ENCODE measurements around the gene B4GALT5.
"Not testable (repeated sequence)": the region's sequence is repeated elsewhere in the genome, so short reads cannot be mapped to it uniquely, and the experiment has no call there.

B4GALT5 gene

DNA sequence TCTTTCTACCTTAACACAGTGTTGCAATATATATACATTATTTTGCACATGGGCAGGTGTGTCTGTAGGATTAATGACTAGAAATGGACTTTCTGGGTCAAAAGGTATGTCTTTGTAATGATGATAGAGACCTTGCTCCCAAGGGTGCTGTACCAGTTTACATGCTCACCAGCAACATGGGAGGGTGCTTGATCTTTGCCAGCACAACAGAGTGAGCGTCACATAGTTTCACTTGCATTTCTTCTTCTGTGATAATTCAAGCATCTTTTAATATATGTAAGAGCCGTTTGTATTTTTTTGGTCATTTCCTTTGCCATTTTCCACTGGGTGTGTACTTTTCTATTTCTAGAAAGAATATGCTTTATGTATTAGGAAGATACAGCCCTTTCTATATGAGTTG is 23.6 kb upstream of the B4GALT5 start:
- DNase-seq (ENCODE audit: low read depth): no peak

DNA sequence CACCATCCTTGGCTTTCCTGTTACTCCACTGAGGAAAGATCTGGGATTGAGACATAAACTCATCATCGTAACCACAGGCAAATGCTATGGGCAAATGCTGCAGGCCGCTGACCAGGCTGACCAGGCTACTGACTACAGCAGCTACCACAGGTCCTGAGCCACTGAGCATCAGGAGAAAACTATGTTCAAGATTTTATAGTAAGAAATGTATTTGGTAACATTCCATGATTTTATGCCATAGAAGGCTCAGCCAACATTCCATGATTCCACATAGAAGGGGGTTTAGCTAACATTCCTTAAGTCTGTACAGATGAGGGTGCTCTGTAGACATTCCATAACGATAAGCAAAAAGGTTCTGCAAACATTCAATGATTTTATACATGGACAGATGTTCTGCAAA is 16.1 kb upstream of the B4GALT5 start:
- no peak for DNase-seq (ENCODE audit: low read depth)

DNA sequence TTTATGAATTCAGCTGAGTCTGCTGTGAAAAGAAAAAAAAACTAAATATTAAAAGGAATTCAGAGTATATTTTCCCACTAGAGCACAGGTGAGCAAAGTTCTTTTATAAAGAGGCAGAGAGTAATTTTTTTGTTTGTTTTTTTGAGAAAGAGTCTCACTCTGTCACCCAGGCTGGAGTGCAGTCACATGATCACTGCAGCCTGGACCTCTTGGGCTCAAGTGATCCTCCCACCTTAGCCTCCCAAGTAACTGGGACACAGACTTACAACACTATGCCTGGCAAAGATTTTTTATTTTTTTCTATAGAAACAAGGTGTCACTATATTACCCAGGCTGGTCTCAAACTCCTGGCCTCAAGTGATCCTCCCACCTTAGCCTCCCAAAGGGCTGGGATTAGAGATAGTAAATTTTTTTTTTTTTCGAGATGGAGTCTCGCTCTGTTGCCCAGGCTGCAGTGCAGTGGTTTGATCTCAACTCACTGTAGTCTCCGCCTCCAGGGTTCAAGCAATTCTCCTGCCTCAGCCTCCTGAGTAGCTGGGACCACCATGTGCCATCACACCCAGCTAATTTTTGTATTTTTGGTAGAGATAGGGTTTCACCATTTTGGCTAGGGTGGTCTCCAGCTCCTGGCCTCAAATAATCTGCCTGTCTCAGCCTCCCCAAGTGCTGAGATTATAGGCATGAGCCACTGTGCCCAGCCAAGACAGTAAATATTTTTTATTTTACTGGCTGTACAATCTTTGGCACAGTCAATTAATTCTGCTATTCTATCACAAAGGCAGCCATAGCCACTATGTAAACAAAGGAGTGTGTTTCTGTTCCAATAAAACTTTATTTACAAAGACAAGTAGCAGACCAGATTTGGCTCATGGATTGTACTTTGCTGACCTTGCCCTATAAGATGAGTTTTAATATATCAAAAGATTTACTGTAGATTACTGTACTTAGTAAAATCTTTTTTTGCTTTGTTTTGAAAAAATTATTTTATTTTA is 14.5 kb upstream of the B4GALT5 start:
- no peak for DNase-seq (ENCODE audit: low read depth)

DNA sequence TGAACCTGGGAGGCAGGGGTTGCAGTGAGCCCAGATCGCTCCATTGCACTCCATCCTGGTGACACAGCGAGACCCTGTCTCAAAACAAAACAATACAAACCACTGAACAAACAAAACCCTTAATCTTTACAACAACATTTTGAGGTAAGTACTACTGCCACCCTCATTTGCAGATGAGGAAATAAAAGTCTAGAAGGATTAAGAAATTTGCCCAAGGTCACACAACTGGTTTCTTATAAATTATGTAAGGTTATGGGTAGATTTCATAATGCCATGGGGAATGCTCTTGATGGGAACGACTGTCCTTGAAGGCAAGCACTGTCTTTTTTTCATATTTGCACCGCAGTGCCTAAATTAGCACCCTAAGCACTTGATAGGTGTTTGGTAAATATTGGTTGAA is 13.8 kb upstream of the B4GALT5 start:
- DNase-seq (ENCODE audit: low read depth): no peak

DNA sequence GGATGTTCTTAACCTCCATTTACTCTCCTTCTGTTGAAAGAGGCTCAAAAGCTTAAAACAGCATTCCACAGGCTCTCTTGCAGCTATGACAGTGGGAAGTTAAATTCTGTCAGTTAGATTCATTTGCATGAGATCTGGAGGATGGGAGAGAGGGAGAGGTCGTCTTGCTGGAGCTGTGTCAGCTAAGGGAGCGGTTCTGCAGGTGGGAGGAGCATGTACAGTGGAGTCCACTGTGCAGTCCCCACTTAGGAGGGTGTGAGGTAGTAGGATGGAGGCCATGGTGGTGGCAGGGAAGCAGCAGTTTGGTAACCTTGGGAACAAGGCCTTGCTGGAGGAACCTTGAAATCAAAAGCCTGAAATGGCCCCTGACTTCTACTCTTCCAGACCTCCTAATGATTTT is 12.0 kb upstream of the B4GALT5 start:
- no peak for DNase-seq (ENCODE audit: low read depth)

DNA sequence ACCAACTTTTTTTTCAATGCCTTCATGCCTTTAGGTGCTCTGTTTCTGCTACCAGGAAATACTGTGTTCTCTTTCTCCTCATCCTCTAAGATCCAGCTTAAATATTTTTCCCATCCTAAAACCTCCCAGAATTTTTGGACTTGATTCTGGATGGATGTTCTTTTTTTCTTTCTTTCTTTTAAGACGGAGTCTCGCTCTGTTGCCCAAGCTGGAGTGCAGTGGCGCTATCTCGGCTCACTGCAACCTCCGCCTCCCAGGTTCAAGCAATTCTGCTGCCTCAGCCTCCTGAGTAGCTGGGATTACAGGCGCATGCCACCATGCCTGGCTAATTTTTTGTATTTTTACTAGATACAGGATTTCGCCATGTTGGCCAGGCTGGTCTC is 11.5 kb upstream of the B4GALT5 start:
- DNase-seq (ENCODE audit: low read depth): not testable (repeated sequence)

DNA sequence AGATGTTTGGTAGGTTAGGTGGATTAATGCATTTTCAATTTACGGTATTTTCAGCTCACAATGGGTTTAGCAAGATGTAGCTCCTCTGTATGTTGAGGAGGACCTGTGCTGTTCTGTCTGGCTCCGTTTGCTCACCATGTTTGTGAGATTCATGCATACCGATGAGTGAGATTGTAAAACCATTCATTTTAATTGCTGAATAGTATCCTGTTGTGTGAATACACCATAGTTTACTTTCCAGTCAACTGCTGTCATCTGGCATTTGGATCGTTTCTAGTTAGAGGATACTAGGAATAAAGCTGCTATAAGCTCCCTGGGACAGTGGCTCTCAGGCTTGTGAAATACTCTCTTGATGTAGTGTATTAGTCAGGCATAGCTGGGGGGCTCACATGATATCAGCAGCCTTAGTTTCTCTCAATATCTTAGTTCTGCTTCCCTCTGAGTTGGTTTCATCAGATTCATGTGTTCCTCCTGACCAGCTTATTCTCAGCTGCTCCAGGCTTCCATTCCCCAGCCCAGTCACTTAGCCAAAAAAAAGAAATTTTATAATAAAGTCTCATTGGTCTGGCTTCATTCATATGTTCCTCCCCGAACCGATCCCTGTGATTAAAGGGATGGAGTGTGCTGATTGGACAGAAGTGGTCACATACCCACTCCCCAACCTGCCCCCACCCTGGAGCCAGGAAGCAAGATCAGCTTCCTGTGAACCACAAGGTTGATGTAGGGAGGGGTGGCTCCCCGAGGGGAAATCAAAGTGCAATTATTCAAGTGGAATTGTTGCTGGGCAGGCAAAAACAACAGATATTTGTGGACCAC is 10.9 kb upstream of the B4GALT5 start:
- no peak for DNase-seq (ENCODE audit: low read depth)

DNA sequence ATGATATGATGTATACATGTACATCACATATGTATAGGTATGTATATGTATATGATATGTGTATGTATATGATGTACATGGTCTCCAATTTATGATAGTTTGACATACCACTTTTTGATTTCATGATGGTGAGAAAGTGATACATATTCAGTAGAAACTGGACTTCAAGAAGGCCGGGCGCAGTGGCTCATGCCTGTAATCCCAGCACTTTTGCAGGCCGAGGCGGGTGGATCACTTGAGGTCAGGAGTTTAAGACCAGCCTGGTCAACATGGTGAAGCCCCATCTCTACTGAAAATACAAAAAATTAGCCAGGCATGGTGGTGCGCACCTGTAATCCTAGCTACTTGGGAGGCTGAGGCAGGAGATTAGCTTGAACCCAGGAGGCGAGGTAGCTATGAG is 10.1 kb upstream of the B4GALT5 start:
- DNase-seq (ENCODE audit: low read depth): not testable (repeated sequence)

DNA sequence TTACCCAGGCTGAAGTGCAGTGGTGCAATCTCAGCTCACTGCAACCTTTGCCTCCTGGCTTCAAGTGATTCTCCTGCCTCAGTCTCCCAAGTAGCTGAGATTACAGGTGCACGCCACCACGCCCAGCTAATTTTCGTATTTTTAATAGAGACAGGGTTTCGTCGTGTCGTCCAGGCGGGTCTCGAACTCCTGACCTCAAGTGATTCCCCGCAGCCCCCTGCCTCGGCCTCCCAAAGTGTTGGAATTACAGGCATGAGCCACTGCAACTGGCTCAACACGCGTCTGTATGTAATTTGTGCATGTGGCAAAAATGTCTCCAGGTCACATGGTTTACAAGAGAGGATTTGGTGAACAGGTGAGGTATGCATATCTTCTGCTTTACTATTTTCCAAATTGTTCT is 7.6 kb upstream of the B4GALT5 start:
- DNase-seq (ENCODE audit: low read depth): not testable (repeated sequence)

DNA sequence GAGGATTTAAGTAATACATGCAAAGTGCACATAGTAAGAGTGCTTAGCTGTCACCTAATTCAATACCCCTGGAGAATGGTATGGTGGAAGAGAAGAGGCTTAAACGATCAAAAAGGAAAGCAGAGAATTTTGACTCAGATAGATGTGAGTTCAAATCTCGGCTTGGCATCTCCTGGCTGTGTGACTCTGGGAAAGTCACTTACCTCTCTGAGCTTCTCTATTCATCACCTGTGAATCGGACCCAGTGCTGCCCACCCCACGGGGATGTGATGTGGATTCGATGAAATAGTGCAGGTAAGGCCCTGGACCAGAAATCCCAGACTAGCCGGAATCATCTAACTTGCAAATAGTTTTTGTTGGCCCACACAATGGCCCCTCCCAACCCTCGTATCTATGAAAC is 1.8 kb upstream of the B4GALT5 start:
- DNase-seq (ENCODE audit: low read depth): no peak

DNA sequence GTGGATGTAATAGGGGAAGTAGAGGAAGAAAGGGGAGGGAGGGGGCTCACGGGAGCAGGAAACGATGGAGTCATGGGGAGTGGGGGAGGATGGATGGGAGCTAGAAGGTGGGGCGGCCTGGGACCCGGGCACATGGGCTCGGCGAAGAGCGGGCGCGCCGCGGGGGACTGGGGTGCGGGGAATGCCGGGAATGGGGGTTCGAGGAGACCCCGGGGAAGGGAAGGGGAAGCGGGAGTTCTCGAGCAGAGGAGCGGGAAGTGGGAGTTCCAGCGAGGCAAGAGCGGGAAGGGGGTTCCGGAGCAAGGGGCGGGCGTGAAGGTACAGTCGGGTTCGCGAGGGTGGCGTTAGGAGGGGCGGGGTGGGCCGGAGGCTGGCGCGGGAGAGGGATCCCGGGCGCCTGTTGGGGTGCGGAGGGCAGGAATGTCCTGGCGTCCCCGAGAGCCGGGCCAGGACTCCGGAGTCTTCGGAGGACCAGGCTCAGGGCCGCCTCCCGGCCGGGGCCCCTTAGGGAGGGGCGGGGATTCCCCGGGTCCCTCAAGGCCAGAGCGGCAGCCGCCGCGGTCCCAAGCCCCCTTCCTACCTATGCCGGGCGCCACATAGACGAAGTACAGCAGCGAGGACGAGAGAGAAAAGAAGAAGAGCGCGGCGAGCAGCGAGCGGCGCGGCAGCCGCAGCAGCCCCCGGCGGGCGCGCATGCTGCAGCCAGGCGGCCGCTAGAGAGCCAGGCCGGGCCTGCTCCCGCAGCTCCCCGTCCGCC is 504 bp downstream of the B4GALT5 start:
- DNase-seq (ENCODE audit: low read depth): peak; percentile 2

DNA sequence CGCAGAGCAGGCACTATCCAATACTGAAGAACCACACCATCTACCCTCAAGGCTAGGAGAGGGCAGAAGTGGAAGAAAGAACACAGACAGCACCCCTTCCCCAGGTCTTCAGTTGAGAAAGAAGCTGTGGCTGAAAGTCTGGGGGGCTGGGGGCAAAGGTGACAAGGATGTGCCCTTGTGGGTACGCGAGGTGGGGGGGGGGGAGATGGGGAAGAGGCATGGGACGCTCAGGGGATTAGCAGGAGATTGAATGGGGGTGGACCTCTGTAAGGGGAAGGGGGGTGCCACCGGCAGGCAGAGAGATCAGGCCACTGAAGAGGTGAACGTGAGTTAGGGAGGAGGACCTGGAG is 1.1 kb downstream of the B4GALT5 start:
- DNase-seq (ENCODE audit: low read depth): no peak

DNA sequence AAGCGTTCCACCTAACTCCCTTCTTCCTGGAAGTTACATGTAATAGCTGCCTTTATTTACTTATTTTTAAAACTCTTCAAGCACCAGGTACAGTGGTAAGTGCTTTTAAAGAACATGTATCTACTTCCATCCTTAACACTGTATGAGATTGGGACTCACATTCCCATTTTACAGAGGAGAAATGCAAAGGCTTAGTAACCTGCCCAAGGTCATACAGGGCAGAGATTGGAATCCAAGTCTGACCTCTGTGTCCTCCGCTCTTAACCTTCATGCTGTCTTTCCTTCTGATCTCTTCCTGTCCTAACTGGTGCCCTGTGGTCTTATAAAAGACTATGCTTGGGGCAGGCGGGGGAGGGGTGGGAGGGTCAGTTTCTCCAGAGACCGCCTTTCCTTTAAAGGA is 1.6 kb downstream of the B4GALT5 start:
- DNase-seq (ENCODE audit: low read depth): no peak

DNA sequence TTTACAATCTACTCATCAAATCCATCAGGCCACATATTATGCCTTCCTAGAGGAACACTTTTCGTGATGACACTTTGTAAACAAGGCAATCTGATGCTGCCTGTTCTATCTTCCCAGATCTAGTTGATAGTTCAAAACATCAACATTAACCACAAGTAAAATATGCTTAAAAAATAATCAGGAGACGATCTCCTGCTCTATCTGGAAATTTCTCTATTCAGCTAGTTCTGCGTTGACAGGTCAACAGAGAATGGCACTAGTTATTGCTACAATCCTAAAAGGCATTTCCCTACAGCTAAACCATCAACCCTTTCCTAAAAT is 2.1 kb downstream of the B4GALT5 start:
- no peak for DNase-seq (ENCODE audit: low read depth)

DNA sequence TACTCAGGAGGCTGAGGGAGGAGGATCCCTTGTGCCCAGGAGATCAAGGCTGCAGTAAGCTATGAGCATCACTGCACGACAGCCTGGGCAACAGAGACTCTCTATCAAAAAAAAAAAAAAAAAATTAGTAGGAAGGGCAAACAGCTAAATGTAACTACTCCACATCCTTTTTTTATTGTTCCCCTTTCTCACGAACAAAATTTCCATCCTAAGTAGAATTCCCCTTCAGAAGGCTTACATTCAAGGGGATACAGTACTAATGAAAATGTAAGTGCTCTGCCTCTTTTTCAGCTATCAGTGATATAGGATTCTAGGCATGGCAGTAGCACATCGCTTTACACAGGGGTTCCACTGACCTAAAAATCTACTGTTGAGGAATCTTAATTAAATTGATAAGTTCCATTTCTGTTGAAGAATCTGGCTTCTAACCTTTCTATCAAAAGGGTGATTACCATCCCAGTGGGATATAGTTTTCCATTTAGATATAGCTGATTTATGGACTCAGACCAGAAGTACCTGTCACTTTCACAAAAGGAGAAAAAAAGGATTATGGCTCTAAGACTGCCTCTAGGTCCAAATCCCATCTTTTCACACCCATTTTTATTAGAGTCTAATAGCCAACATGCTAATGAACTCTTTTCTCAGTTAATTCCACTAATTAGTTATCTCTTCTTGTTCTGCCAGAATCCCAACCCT is 2.6 kb downstream of the B4GALT5 start:
- DNase-seq (ENCODE audit: low read depth): no peak

DNA sequence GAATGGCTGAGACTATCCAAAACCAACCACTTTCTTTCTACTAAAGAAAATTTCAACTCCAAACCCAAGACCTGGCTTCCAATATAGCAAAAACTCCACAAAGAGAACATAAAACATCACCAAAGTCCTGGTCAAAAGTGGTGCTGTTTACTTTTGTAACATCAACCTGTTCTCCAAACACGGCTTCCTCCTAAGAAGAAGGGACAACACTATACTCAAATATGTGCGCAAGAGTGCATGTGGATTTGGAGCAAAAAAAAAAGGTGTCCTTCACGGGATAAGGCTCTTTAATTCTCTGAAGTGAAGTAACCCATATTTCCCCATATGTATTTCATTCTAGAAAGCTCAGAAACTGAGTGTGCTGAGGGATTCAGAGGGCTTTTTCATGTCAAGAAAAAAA is 6.6 kb downstream of the B4GALT5 start:
- DNase-seq (ENCODE audit: low read depth): no peak

DNA sequence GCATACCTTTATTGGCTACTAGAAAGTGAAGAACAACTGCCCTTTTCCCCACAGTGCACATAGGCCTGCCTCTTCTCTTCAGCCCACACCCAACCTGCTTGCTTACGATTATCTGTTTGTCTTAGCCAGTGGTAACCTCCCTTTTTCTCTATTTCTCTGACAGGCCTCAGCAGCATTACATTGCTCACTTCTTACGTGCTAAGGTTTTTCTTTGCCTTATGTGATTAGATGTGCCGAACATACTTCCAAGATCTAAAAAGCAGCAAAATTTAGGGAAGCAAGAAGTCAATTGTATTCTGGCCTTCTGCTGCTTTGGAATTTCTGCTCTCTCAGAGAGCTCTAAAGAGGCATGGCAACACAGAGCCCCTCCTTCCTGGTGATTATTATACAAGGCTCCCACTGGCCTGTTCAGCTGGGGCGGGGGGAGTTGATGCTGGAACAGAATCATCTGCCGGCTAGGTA is 7.0 kb downstream of the B4GALT5 start:
- DNase-seq (ENCODE audit: low read depth): no peak

DNA sequence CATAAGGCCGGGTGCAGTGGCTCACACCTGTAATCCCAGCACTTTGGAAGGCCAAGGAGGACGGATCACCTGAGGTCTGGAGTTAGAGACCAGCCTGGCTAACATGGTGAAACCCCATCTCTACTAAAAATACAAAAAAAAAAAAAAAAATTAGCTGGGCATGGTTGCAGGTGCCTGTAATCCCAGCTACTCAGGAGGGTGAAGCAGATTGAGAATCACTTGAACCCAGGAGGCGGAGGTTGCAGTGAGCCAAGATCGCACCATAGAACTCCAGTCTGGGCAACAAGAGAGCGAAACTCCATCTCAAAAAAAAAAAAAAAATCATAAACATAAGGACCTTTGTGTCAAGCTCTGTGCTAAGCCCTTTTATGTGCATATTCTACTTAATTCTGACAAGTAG is 7.8 kb downstream of the B4GALT5 start:
- not testable (repeated sequence) for DNase-seq (ENCODE audit: low read depth)

DNA sequence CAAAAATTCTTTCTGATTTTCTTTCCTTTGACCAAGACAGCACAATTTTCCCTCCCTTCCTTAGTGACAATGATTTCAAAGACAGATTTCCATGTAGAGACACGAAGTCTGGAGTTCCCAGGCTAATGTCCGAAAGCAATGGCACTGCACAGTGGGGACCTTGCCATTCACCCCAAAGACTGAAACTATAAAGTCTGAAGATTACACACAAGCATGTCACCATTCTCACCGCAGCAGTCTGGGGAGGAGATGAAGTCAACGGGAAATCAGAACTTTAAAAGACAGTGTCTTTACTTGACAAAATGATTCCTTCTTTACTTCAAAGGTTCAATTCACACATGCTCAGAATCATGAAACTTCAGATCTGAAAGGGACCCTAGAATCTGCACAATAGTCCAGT is 8.3 kb downstream of the B4GALT5 start:
- DNase-seq (ENCODE audit: low read depth): no peak

DNA sequence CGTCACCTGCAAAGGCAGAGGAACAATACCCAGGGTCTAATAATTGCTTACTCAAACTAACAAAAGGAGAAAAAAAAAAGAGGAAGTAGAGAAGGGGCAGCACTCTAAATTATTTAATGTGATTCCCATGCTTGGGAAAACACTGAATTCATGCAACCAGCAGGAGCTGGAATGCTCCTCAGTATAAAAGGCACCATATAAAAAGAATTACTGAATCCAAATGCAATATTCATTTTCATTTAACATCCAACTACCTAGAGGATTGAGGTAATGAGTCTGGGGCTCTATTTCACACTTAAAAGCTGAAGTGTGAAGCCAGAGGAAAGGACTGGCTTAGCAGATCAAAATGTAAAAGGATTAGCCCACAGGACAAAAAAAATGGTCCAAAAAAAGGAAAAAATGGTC is 8.7 kb downstream of the B4GALT5 start:
- no peak for DNase-seq (ENCODE audit: low read depth)

DNA sequence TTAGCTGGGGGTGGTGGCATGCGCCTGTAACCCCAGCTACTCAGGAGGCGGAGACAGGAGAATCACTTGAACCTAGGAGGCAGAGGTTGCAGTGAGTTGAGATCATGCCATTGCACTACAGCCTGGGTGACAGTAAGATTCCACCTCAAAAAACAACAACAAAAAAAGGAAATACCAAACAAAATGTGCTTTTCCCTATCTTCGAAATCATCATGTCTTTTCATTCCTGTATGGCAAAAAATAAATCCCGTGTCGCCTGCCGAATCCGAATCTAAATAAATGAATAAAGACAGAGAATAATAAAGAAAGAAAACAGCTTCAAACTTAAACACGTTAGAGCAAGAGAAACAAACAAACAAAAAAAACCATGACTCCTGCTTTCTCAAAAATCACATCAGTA is 11.8 kb downstream of the B4GALT5 start:
- DNase-seq (ENCODE audit: low read depth): no peak

DNA sequence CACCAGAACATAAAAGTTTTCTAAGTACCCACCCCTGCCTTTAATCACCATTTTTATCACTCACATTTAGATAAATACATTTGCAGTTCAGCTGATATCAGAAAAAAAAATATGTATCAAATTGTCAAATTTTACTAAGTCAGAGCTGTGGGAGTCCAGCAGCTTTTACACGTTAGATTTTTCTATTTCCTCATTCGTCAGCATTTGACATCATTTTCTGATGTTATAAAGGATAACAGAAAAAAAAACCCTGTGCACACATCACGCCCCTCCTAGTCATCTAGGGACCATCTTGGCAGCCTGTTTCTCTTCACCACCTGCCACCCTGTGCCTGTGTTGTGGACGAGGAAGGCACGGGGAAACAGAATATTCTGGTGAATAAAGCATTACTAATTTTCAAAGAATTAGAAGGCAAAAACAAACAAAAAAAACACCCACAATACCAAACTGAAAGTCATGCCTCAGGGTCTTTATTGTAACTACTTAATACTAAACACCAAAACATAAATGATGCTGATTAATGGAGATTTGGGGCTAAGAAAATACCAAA is 12.4 kb downstream of the B4GALT5 start:
- DNase-seq (ENCODE audit: low read depth): no peak

Data from stimulated activated CD8-positive, alpha-beta memory T cell treated with anti-CD3 and anti-CD28 coated beads, Interleukin-15, amount 100 ng/mL, for 24 hours (primary cell).